ENCODE data around the gene RNF25.

DNA sequence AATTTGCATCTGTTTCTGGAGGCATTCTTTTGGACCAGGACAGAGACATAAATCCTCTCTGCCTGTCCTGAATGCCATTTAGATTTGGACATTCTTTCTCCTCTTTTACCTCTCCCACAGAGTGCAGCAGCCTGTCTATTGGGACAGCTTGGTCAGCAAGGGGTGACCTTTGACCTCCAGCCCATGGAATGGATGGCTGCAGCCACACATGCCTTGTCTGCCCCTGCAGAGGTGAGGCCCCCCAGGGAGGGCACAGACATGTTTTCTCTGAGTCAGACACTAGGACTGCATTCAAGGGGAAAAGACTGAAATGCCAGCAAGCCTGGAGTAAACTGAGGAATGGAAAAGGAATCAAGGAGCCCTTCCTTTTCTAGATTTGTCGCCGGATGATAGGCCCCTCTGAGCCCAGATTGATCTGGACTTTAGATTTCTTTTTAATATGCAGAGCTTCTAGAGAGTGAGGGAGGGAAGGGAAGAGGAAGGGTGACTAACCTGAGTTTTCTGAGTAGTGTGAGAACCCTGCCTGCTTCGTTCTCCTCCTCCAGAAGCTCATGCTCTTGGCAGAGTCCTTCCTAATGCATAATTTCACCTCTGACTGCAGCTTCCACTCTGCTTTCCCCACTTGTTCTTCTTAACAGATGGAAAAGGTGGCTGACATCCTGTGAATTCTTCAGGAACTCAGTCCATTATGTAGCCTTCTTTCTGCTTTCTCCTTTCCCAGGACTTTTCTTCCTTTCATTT, 22.8 kb upstream of the RNF25 start:
- TF ChIP-seq, protein P1, sequence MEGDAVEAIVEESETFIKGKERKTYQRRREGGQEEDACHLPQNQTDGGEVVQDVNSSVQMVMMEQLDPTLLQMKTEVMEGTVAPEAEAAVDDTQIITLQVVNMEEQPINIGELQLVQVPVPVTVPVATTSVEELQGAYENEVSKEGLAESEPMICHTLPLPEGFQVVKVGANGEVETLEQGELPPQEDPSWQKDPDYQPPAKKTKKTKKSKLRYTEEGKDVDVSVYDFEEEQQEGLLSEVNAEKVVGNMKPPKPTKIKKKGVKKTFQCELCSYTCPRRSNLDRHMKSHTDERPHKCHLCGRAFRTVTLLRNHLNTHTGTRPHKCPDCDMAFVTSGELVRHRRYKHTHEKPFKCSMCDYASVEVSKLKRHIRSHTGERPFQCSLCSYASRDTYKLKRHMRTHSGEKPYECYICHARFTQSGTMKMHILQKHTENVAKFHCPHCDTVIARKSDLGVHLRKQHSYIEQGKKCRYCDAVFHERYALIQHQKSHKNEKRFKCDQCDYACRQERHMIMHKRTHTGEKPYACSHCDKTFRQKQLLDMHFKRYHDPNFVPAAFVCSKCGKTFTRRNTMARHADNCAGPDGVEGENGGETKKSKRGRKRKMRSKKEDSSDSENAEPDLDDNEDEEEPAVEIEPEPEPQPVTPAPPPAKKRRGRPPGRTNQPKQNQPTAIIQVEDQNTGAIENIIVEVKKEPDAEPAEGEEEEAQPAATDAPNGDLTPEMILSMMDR (IDR thresholded peaks at IDR 0.05; ENCODE audit: insufficient read depth, low read depth, low read length), result no peak
- TF ChIP-seq EZH2 (IDR thresholded peaks at IDR 0.05; ENCODE audit: insufficient read depth, low read length), result no peak
